HepG2 (cell line): Measurements from ENCODE around the gene LHPP. TPM values are rescaled to one million over a fixed set of nuclear protein-coding genes. Genes with fewer than 3 reads are reported as not detected.
A peak's percentile ranks its signal among the peaks of the same experiment; 100 is the strongest.

Experiments
- ATAC-seq: fragments of 200-7000 bp; cut with Tn5 transposase; 3 replicates; pipeline ENCODE4 v1.9.1; 2020; ENCODE audit warnings: mild to moderate bottlenecking, moderate library complexity
- BruUV-seq: library from RNA; stranded (reverse); fragments of 400-500 nt; replicated peaks from 2 replicates; lab custom pipeline; 2021; lab: Mats Ljungman, UMichigan
- CTCF ChIA-PET: fragments of 300-600 bp; formaldehyde crosslinking; extraction: SDS; loops from one replicate; lab custom pipeline; 2021; ENCODE audit warnings: low total read pairs, inconsistent platforms, low intra/inter-chr PET ratio; lab: Yijun Ruan, JAX
- POLR2A ChIA-PET: fragments of 350-600 bp; sonication (Branson Sonifier 250); formaldehyde crosslinking; loops from one replicate; lab custom pipeline; 2020; ENCODE audit warnings: antibody characterized with exemption, inconsistent platforms; lab: Yijun Ruan, JAX
- DNase-seq: peaks from one replicate; pipeline ENCODE4 v3.0.0-alpha.2; 2015; ENCODE audit warnings: low spot score
- FAIRE-seq: peaks from 3 replicates; lab custom pipeline; 2011; peaks lifted over from hg19 to GRCh38; lab: Jason Lieb, UNC
- H2AFZ ChIP-seq: one replicate; pipeline ENCODE4 v1.6.1; 2011; ENCODE audit warnings: low read length, inconsistent platforms
- H3K27ac ChIP-seq: fragments of 300-600 bp; 3 replicates; pipeline ENCODE4 v1.8.0; 2011; ENCODE audit warnings: mixed run types, mild to moderate bottlenecking, mixed read lengths, low read length, inconsistent platforms; ENCODE audit not compliant: insufficient read depth; ENCODE audit errors: extremely low read length
- H3K27me3 ChIP-seq, 2 experiments: fragments of 200-600 bp in 1 of 2; 2 replicates in 1 of 2; 3 replicates in 1 of 2; pipeline versions ENCODE4 v1.6.0 to v1.8.0; 2011; ENCODE audit warnings: low read length in 2 of 2, mild to moderate bottlenecking in 2 of 2, moderate library complexity in 2 of 2, inconsistent platforms in 1 of 2; ENCODE audit not compliant: insufficient read depth in 2 of 2, control insufficient read depth in 1 of 2
- H3K36me3 ChIP-seq, 2 experiments: fragments of 200-600 bp in 1 of 2; replicated peaks in 1 of 2; 2 replicates in 1 of 2; 3 replicates in 1 of 2; pipeline versions ENCODE4 v1.5.1 to v1.8.0; 2011; ENCODE audit warnings: low read length in 2 of 2, inconsistent platforms in 1 of 2; ENCODE audit not compliant: insufficient read depth in 2 of 2, control insufficient read depth in 1 of 2
- H3K4me1 ChIP-seq: 2 replicates; pipeline ENCODE4 v1.5.1; 2012; ENCODE audit warnings: low read length, inconsistent platforms; ENCODE audit not compliant: insufficient read depth
- H3K4me2 ChIP-seq: 2 replicates; pipeline ENCODE4 v1.6.0; 2011; ENCODE audit warnings: low read depth, low read length, inconsistent platforms
- H3K4me3 ChIP-seq, 3 experiments: fragments of 200-600 bp in 1 of 3; sonication (generic), shearing (Covaris generic) in 1 of 3; replicated peaks in 1 of 3; 2 replicates each; pipeline ENCODE4 v1.5.1; 2011 to 2016; ENCODE audit warnings: low read length in 3 of 3, inconsistent platforms in 2 of 3, low read depth in 2 of 3, mild to moderate bottlenecking in 2 of 3, control low read depth in 1 of 3, mixed read lengths in 1 of 3; ENCODE audit not compliant: insufficient read depth in 1 of 3
- H3K79me2 ChIP-seq: one replicate; pipeline ENCODE4 v1.6.1; 2011; ENCODE audit warnings: low read length, inconsistent platforms; ENCODE audit not compliant: insufficient read depth
- H3K9ac ChIP-seq: 2 replicates; pipeline ENCODE4 v1.6.0; 2011; ENCODE audit warnings: mild to moderate bottlenecking, low read depth, low read length, inconsistent platforms; ENCODE audit not compliant: insufficient read depth
- H3K9me3 ChIP-seq: 2 replicates; pipeline ENCODE4 v1.5.1; 2012; ENCODE audit warnings: mild to moderate bottlenecking, low read length
- H4K20me1 ChIP-seq: 2 replicates; pipeline ENCODE4 v1.6.0; 2011; ENCODE audit warnings: inconsistent platforms, mild to moderate bottlenecking, low read length, moderate library complexity; ENCODE audit not compliant: insufficient read depth
- CENPX ChIP-seq: sonication (generic); formaldehyde crosslinking; IDR thresholded peaks from 2 replicates; pipeline ENCODE4 v1.9.0; 2021; ENCODE audit warnings: mild to moderate bottlenecking, missing genetic modification reagents, moderate library complexity
- CERS6 ChIP-seq: sonication (generic); formaldehyde crosslinking; IDR thresholded peaks from 2 replicates; pipeline ENCODE4 v1.5.0; 2020; ENCODE audit warnings: missing genetic modification reagents
- HCFC1 ChIP-seq: fragments of 150-350 bp; IDR thresholded peaks from 2 replicates; pipeline ENCODE4 v1.6.1; 2014; ENCODE audit warnings: low read depth, low read length
- HOXA7 ChIP-seq: sonication (generic); formaldehyde crosslinking; IDR thresholded peaks from 2 replicates; pipeline ENCODE4 v1.8.1; 2022; ENCODE audit warnings: mild to moderate bottlenecking, missing genetic modification reagents, moderate library complexity
- JUND ChIP-seq: sonication (generic); formaldehyde crosslinking; IDR thresholded peaks from 2 replicates; pipeline ENCODE4 v1.8.0; 2022; ENCODE audit warnings: mild to moderate bottlenecking, missing genetic modification reagents
- MED1 ChIP-seq: sonication (generic); formaldehyde crosslinking; IDR thresholded peaks from 2 replicates; pipeline ENCODE4 v1.4.0; 2020; ENCODE audit warnings: missing genetic modification reagents
- PRDM15 ChIP-seq: sonication (generic); formaldehyde crosslinking; IDR thresholded peaks from 2 replicates; pipeline ENCODE4 v1.4.0; 2020; ENCODE audit warnings: missing genetic modification reagents
- SCMH1 ChIP-seq: sonication (generic); formaldehyde crosslinking; IDR thresholded peaks from 2 replicates; pipeline ENCODE4 v1.9.0; 2021; ENCODE audit warnings: missing genetic modification reagents, mild to moderate bottlenecking, borderline replicate concordance
- THAP11 ChIP-seq: IDR thresholded peaks from 2 replicates; pipeline ENCODE4 v1.6.1; 2016; ENCODE audit warnings: missing biosample characterization, missing genetic modification reagents
- ZBTB21 ChIP-seq: sonication (generic); formaldehyde crosslinking; IDR thresholded peaks from 2 replicates; pipeline ENCODE4 v1.4.0; 2020; ENCODE audit warnings: missing genetic modification reagents
- ZFP62 ChIP-seq: sonication (generic); formaldehyde crosslinking; IDR thresholded peaks from 2 replicates; pipeline ENCODE4 v1.4.0; 2020; ENCODE audit warnings: missing genetic modification reagents
- ZNF143 ChIP-seq: sonication (generic); formaldehyde crosslinking; IDR thresholded peaks from 2 replicates; pipeline ENCODE4 v1.4.0; 2020; ENCODE audit warnings: missing genetic modification reagents
- ZNF460 ChIP-seq: sonication (generic); formaldehyde crosslinking; IDR thresholded peaks from 2 replicates; pipeline ENCODE4 v1.5.1; 2020; ENCODE audit warnings: missing genetic modification reagents, mild to moderate bottlenecking, borderline replicate concordance
- ZNF564 ChIP-seq: sonication (generic); formaldehyde crosslinking; IDR thresholded peaks from 2 replicates; pipeline ENCODE4 v1.8.1; 2023; ENCODE audit warnings: mild to moderate bottlenecking, missing genetic modification reagents
- ZNF577 ChIP-seq: sonication (generic); formaldehyde crosslinking; IDR thresholded peaks from 2 replicates; pipeline ENCODE4 v1.4.0; 2020; ENCODE audit warnings: mild to moderate bottlenecking, low read depth, missing genetic modification reagents, borderline replicate concordance
- ZNF770 ChIP-seq: sonication (generic); formaldehyde crosslinking; IDR thresholded peaks from 2 replicates; pipeline ENCODE4 v1.5.0; 2020; ENCODE audit warnings: mild to moderate bottlenecking, missing genetic modification reagents
- WGBS: methylation state at CpG from one replicate; pipeline ENCODE4 v1.1.6; 2017; ENCODE audit warnings: low lambda C conversion rate; 5-methylcytosine and 5-hydroxymethylcytosine counted together
- in situ Hi-C: cut with HindIII; loops from 2 replicates; pipeline ENCODE4 v1.10.0; 2017; ENCODE audit warnings: low pct_unique_long_range_greater_than_20kb; ENCODE audit not compliant: extremely low pct_ligation_motif_present
- intact Hi-C: fragments of 100-400 bp; cut with micrococcal nuclease; formaldehyde crosslinking; loops from one replicate; pipeline ENCODE4 v1.10.0; 2022; ENCODE audit not compliant: unreplicated experiment
- polyA plus RNA-seq, 8 experiments: library from polyadenylated mRNA; depleted of rRNA in 3 of 8; stranded (reverse) in 7 of 8; unstranded in 1 of 8; fragments of >200 nt; fragmentation: Illumina TruSeq in 4 of 8; extraction: Trizol in 4 of 8; gene quantifications; 2 replicates each; pipeline versions ENCODE4 v1.2.1 to v1.2.3, GENCODE V29; 2011 to 2016; ENCODE audit warnings: low read depth in 4 of 8, missing spikeins in 1 of 8, mixed read lengths in 1 of 8; ENCODE audit not compliant: insufficient read depth in 1 of 8
- total RNA-seq, 5 experiments: library from RNA; depleted of rRNA; stranded (reverse); fragments of >200 nt; fragmentation: Illumina TruSeq; extraction: Trizol; gene quantifications; 2 replicates each; pipeline ENCODE4 v1.2.3, GENCODE V29; 2016; ENCODE audit warnings: low read depth in 1 of 5

The LHPP gene
- total and polyA plus RNA-seq, 2 of the 13 experiments (the other 11 are each of a cell fraction or from before 2014, with no cell fraction given) = 5.2 to 13.1 TPM

GRCh38 chr10:124460144-124460543 lies 1.5 kb upstream of the LHPP start:
- Histone ChIP-seq H4K20me1 (0 out of 2 replicates have a peak, but pooled peaks cover 6% of the 10 kb centered on the region), H3K27ac (no peak overlapping the region), H3K36me3 (no peaks in the 10 kb centered on the region), H3K27me3 (peaks cover 0 to 3% of the 10 kb centered on the region in 2 experiments; a peak in 1 of 5 replicates), H3K9me3 (no peaks in the 10 kb centered on the region), H2AFZ (no peak overlapping the region), H3K79me2 (no peaks in the 10 kb centered on the region), H3K9ac (no peak overlapping the region), H3K4me2 (no peak overlapping the region), H3K4me1 (peaks cover 34% of the 10 kb centered on the region)
- intact Hi-C loops = no loop called here
- FAIRE-seq = no peak
- no TSS peak for BruUV-seq
- ChIA-PET CTCF (no interaction called here), POLR2A (interaction anchor here (2.8 kb wide), 1 partner anchor 43 kb away, joined by 27 read pairs; the partner anchor contains the start of gene OAT)
- 38% methylated on average over 4 of the region's 5 CpGs for WGBS
- in situ Hi-C loops = loop anchor here (5.0 kb wide), 1 partner anchor 43 kb away; the partner anchor contains the start of gene OAT
- ATAC-seq = no peak
- no peak for DNase-seq
- TF ChIP-seq ZNF577 (CRISPR knock-in tag) = no peak
- no peak for TF ChIP-seq ZNF770
- TF ChIP-seq CENPX (CRISPR knock-in tag) = no peak
- no peak for TF ChIP-seq ZBTB21 (CRISPR knock-in tag)
- TF ChIP-seq CERS6 (CRISPR knock-in tag) = no peak
- no peak for TF ChIP-seq JUND (CRISPR knock-in tag)
- peak; percentile 91 for TF ChIP-seq THAP11 (CRISPR knock-in tag)
- TF ChIP-seq MED1 (CRISPR knock-in tag) = no peak
- TF ChIP-seq ZNF143 (CRISPR knock-in tag) = peak; percentile 74
- no peak for TF ChIP-seq ZNF564 (CRISPR knock-in tag)
- TF ChIP-seq HCFC1 = peak; percentile 30; the same call in 1 of the 2 replicates
- TF ChIP-seq PRDM15 (CRISPR knock-in tag) = no peak
- TF ChIP-seq ZFP62 = no peak
- no peak for TF ChIP-seq ZNF460 (CRISPR knock-in tag)
- TF ChIP-seq HOXA7 (CRISPR knock-in tag) = no peak
- TF ChIP-seq SCMH1 = no peak
- TF ChIP-seq, all 625 proteins: peak for 3
- no peak overlapping the region for H3K4me3 ChIP-seq
